Psoas muscle (tissue), 8 donors: ENCODE data around the gene SPINK14. TPM values are rescaled to one million over a fixed set of nuclear protein-coding genes. Genes with fewer than 3 reads are reported as not detected.

ENCODE experiments used
- ATAC-seq, 4 donors: fragments of 200-7000 bp; cut with Tn5 transposase; one replicate each; pipeline ENCODE4 v1.9.1; 2020; ENCODE audit warnings: moderate library complexity in 3 of 4, mild to moderate bottlenecking in 2 of 4
- DNase-seq, 2 donors: peaks; one replicate each; pipeline ENCODE4 v3.0.0-alpha.2; 2020
- H3K27ac ChIP-seq: fragments of 200-600 bp; one replicate; pipeline ENCODE4 v1.8.0; 2022
- H3K27me3 ChIP-seq, 3 donors: fragments of 200-600 bp in 1 of 3; one replicate each; pipeline versions ENCODE4 v1.6.1 to v1.8.0; 2013 to 2022; ENCODE audit warnings: low read length in 2 of 3, mild to moderate bottlenecking in 2 of 3, moderate library complexity in 1 of 3; ENCODE audit not compliant: insufficient read depth in 3 of 3
- H3K36me3 ChIP-seq, 2 donors: fragments of 200-600 bp in 1 of 2; one replicate each; pipeline versions ENCODE4 v1.6.1 to v1.8.0; 2013 to 2022; ENCODE audit warnings: low read depth in 1 of 2, mild to moderate bottlenecking in 1 of 2, moderate library complexity in 1 of 2; ENCODE audit not compliant: insufficient read depth in 1 of 2
- H3K4me1 ChIP-seq: fragments of 200-600 bp; one replicate; pipeline ENCODE4 v1.8.0; 2022
- H3K4me3 ChIP-seq: fragments of 200-600 bp; one replicate; pipeline ENCODE4 v1.8.0; 2022; ENCODE audit warnings: mild to moderate bottlenecking
- H3K9me3 ChIP-seq: fragments of 200-600 bp; one replicate; pipeline ENCODE4 v1.8.0; 2022
- CTCF ChIP-seq: fragments of 200-600 bp; IDR thresholded peaks from one replicate; pipeline ENCODE4 v1.8.0; 2022; ENCODE audit warnings: antibody characterized with exemption
- WGBS, 3 donors: extraction: QIAGEN DNeasy Blood & Tissue Kit; methylation state at CpG; one replicate each; pipeline versions ENCODE4 v1.1.6 to v1.1.7; 2013; 5-methylcytosine and 5-hydroxymethylcytosine counted together
- intact Hi-C, 2 donors: fragments of 100-400 bp; cut with DNase I; formaldehyde crosslinking; loops; one replicate each; pipeline versions ENCODE4 v1.11.0 to v1.14.2; 2022
- polyA plus RNA-seq, 3 donors: library from polyadenylated mRNA; stranded (reverse); fragments of 200-250 nt; gene quantifications; one replicate each; pipeline ENCODE4 v1.2.3, GENCODE V29; 2013
- total RNA-seq, 4 donors: library from RNA; stranded (reverse); fragmentation: NEBNext Ultra II Directional in 2 of 4; extraction: Animal tissue kit (Norgen Biotek cat#: 25700) in 2 of 4; gene quantifications; one replicate each; pipeline versions ENCODE4 v1.2.1 to v1.2.4, GENCODE V29; 2021 to 2023
- donor health status: healthy with polysubstance abuse.
- donor health status: DM: no; HTN: no; CAD: no; lungs with moderate emphysema.
- donor health status: Bipolar disorder and iron deficiency.
- donor health status: healthy.
- donor health status: DM: yes; HTN: yes; CAD: no.
- donor health status: DM: no; HTN: no; CAD: no.
- donor health status: DM: no; HTN: no; CAD: no.
- donor health status: DM: yes; HTN: yes; CAD: no.

SPINK14 gene
- total and polyA plus RNA-seq, 7 donors = not detected

DNA sequence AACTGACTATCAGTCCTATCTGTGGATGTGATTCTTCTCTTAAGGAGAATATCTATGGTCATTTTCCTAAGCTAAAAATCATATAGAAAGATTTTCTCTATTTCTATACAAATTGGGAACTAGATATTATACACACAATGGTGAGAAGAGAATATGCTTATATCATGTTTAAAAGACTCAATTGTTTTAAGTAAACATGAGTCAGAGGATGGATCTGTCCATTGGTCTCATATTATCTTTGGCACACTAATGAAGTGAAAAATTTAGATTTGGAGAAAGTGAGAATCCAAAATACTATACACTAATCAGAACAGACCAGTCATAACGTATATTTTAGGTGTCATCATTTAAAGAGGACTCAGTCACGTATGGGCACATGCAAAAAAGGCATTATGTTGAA is 16.5 kb upstream of the SPINK14 start:
- ATAC-seq = no peak
- 64 to 66% (median 65%) methylated on average over 2 of the region's 2 CpGs for whole genome bisulfite sequencing, 3 donors
- no peaks in the 10 kb centered on the region for H3K4me1 ChIP-seq
- no peak for TF ChIP-seq CTCF
- intact Hi-C loops = no loop called here
- no peaks in the 10 kb centered on the region for H3K9me3 ChIP-seq
- H3K27ac ChIP-seq = no peak overlapping the region
- no peak for DNase-seq
- no peaks in the 10 kb centered on the region for H3K36me3 ChIP-seq
- H3K27me3 ChIP-seq = no peaks in the 10 kb centered on the region
- H3K4me3 ChIP-seq = no peak overlapping the region

GRCh38 chr5:148152781-148153180 is 15.6 kb upstream of the SPINK14 start:
- H3K27me3 ChIP-seq = no peaks in the 10 kb centered on the region
- H3K9me3 ChIP-seq = no peaks in the 10 kb centered on the region
- TF ChIP-seq CTCF = no peak
- H3K27ac ChIP-seq = no peak overlapping the region
- H3K4me1 ChIP-seq = no peaks in the 10 kb centered on the region
- no peak for DNase-seq
- intact Hi-C loops = no loop called here
- H3K36me3 ChIP-seq = no peaks in the 10 kb centered on the region
- ATAC-seq = no peak
- H3K4me3 ChIP-seq = no peak overlapping the region

GRCh38 chr5:148156609-148157008 is 11.7 kb upstream of the SPINK14 start:
- Histone ChIP-seq H3K36me3 (no peaks in the 10 kb centered on the region), H3K4me1 (no peaks in the 10 kb centered on the region), H3K27me3 (no peaks in the 10 kb centered on the region), H3K27ac (no peak overlapping the region), H3K4me3 (no peak overlapping the region), H3K9me3 (no peaks in the 10 kb centered on the region)
- no peak for TF ChIP-seq CTCF
- DNase-seq = no peak
- 90 to 100% (median 92%) methylated on average over 1 of the region's 1 CpG for WGBS, 3 donors
- ATAC-seq = no peak
- intact Hi-C loops = no loop called here

- WGBS, 3 donors = 92 to 98% (median 98%) methylated on average over 1 of the region's 1 CpG
- ATAC-seq = no peak
Observed at GRCh38 chr5:148162038-148162437, 6.3 kb upstream of the SPINK14 start.

More at GRCh38 chr5:148162038-148162437, 6.3 kb upstream of the SPINK14 start:
- Histone ChIP-seq H3K4me1 (no peaks in the 10 kb centered on the region), H3K36me3 (no peaks in the 10 kb centered on the region), H3K4me3 (no peak overlapping the region), H3K27me3 (no peaks in the 10 kb centered on the region), H3K9me3 (no peaks in the 10 kb centered on the region), H3K27ac (no peak overlapping the region)
- intact Hi-C loops = no loop called here
- TF ChIP-seq CTCF = no peak
- DNase-seq = no peak
